HepG2 (cell line): Measurements from ENCODE around the gene LCE1E. TPM values are rescaled to one million over a fixed set of nuclear protein-coding genes. Genes with fewer than 3 reads are reported as not detected.

Experiments
- ATAC-seq: fragments of 200-7000 bp; cut with Tn5 transposase; 3 replicates; pipeline ENCODE4 v1.9.1; 2020; ENCODE audit warnings: mild to moderate bottlenecking, moderate library complexity
- BruUV-seq: library from RNA; stranded (reverse); fragments of 400-500 nt; replicated peaks from 2 replicates; lab custom pipeline; 2021; lab: Mats Ljungman, UMichigan
- CTCF ChIA-PET: fragments of 300-600 bp; formaldehyde crosslinking; extraction: SDS; loops from one replicate; lab custom pipeline; 2021; ENCODE audit warnings: low total read pairs, inconsistent platforms, low intra/inter-chr PET ratio; lab: Yijun Ruan, JAX
- POLR2A ChIA-PET: fragments of 350-600 bp; sonication (Branson Sonifier 250); formaldehyde crosslinking; loops from one replicate; lab custom pipeline; 2020; ENCODE audit warnings: antibody characterized with exemption, inconsistent platforms; lab: Yijun Ruan, JAX
- DNase-seq: peaks from one replicate; pipeline ENCODE4 v3.0.0-alpha.2; 2015; ENCODE audit warnings: low spot score
- FAIRE-seq: peaks from 3 replicates; lab custom pipeline; 2011; peaks lifted over from hg19 to GRCh38; lab: Jason Lieb, UNC
- H2AFZ ChIP-seq: one replicate; pipeline ENCODE4 v1.6.1; 2011; ENCODE audit warnings: low read length, inconsistent platforms
- H3K27ac ChIP-seq: fragments of 300-600 bp; 3 replicates; pipeline ENCODE4 v1.8.0; 2011; ENCODE audit warnings: mixed run types, mild to moderate bottlenecking, mixed read lengths, low read length, inconsistent platforms; ENCODE audit not compliant: insufficient read depth; ENCODE audit errors: extremely low read length
- H3K27me3 ChIP-seq, 2 experiments: fragments of 200-600 bp in 1 of 2; 2 replicates in 1 of 2; 3 replicates in 1 of 2; pipeline versions ENCODE4 v1.6.0 to v1.8.0; 2011; ENCODE audit warnings: low read length in 2 of 2, mild to moderate bottlenecking in 2 of 2, moderate library complexity in 2 of 2, inconsistent platforms in 1 of 2; ENCODE audit not compliant: insufficient read depth in 2 of 2, control insufficient read depth in 1 of 2
- H3K36me3 ChIP-seq, 2 experiments: fragments of 200-600 bp in 1 of 2; replicated peaks in 1 of 2; 2 replicates in 1 of 2; 3 replicates in 1 of 2; pipeline versions ENCODE4 v1.5.1 to v1.8.0; 2011; ENCODE audit warnings: low read length in 2 of 2, inconsistent platforms in 1 of 2; ENCODE audit not compliant: insufficient read depth in 2 of 2, control insufficient read depth in 1 of 2
- H3K4me1 ChIP-seq: 2 replicates; pipeline ENCODE4 v1.5.1; 2012; ENCODE audit warnings: low read length, inconsistent platforms; ENCODE audit not compliant: insufficient read depth
- H3K4me2 ChIP-seq: 2 replicates; pipeline ENCODE4 v1.6.0; 2011; ENCODE audit warnings: low read depth, low read length, inconsistent platforms
- H3K4me3 ChIP-seq, 3 experiments: fragments of 200-600 bp in 1 of 3; sonication (generic), shearing (Covaris generic) in 1 of 3; replicated peaks in 1 of 3; 2 replicates each; pipeline ENCODE4 v1.5.1; 2011 to 2016; ENCODE audit warnings: low read length in 3 of 3, inconsistent platforms in 2 of 3, low read depth in 2 of 3, mild to moderate bottlenecking in 2 of 3, control low read depth in 1 of 3, mixed read lengths in 1 of 3; ENCODE audit not compliant: insufficient read depth in 1 of 3
- H3K79me2 ChIP-seq: one replicate; pipeline ENCODE4 v1.6.1; 2011; ENCODE audit warnings: low read length, inconsistent platforms; ENCODE audit not compliant: insufficient read depth
- H3K9ac ChIP-seq: 2 replicates; pipeline ENCODE4 v1.6.0; 2011; ENCODE audit warnings: mild to moderate bottlenecking, low read depth, low read length, inconsistent platforms; ENCODE audit not compliant: insufficient read depth
- H3K9me3 ChIP-seq: 2 replicates; pipeline ENCODE4 v1.5.1; 2012; ENCODE audit warnings: mild to moderate bottlenecking, low read length
- H4K20me1 ChIP-seq: 2 replicates; pipeline ENCODE4 v1.6.0; 2011; ENCODE audit warnings: inconsistent platforms, mild to moderate bottlenecking, low read length, moderate library complexity; ENCODE audit not compliant: insufficient read depth
- KLF6 ChIP-seq: IDR thresholded peaks from 2 replicates; pipeline ENCODE4 v1.8.0; 2016; ENCODE audit warnings: missing biosample characterization, missing genetic modification reagents
- MAFK ChIP-seq, 2 experiments: IDR thresholded peaks in 1 of 2; conservative IDR thresholded peaks in 1 of 2; 2 replicates each; pipeline ENCODE4 v1.6.1; 2011; ENCODE audit warnings: improper control_type of control experiment in 2 of 2, low read length in 2 of 2
- MED1 ChIP-seq: sonication (generic); formaldehyde crosslinking; IDR thresholded peaks from 2 replicates; pipeline ENCODE4 v1.4.0; 2020; ENCODE audit warnings: missing genetic modification reagents
- SIX4 ChIP-seq: sonication (generic); formaldehyde crosslinking; IDR thresholded peaks from 2 replicates; pipeline ENCODE4 v1.4.0; 2020; ENCODE audit warnings: missing genetic modification reagents
- SKI ChIP-seq: fragments of 450-650 bp; IDR thresholded peaks from one replicate; pipeline ENCODE4 v1.6.1; 2018; ENCODE audit warnings: mild to moderate bottlenecking; ENCODE audit not compliant: partially characterized antibody
- SMARCC2 ChIP-seq: fragments of 450-650 bp; IDR thresholded peaks from 2 replicates; pipeline ENCODE4 v1.6.1; 2017; ENCODE audit warnings: antibody characterized with exemption, mild to moderate bottlenecking
- SNAI1 ChIP-seq: sonication (generic); formaldehyde crosslinking; IDR thresholded peaks from 2 replicates; pipeline ENCODE4 v1.5.0; 2020; ENCODE audit warnings: mild to moderate bottlenecking, missing genetic modification reagents, borderline replicate concordance
- ZBTB8A ChIP-seq: sonication (generic); formaldehyde crosslinking; IDR thresholded peaks from 2 replicates; pipeline ENCODE4 v1.4.0; 2020; ENCODE audit warnings: mild to moderate bottlenecking, low read depth, missing genetic modification reagents, borderline replicate concordance
- ZFP36L2 ChIP-seq: sonication (generic); formaldehyde crosslinking; IDR thresholded peaks from 2 replicates; pipeline ENCODE4 v1.4.0; 2020; ENCODE audit warnings: missing genetic modification reagents
- ZNF12 ChIP-seq: sonication (generic); formaldehyde crosslinking; IDR thresholded peaks from 2 replicates; pipeline ENCODE4 v1.5.0; 2020; ENCODE audit warnings: missing genetic modification reagents
- ZNF143 ChIP-seq: sonication (generic); formaldehyde crosslinking; IDR thresholded peaks from 2 replicates; pipeline ENCODE4 v1.4.0; 2020; ENCODE audit warnings: missing genetic modification reagents
- ZNF224 ChIP-seq: sonication (generic); formaldehyde crosslinking; IDR thresholded peaks from 2 replicates; pipeline ENCODE4 v1.5.0; 2020; ENCODE audit warnings: mild to moderate bottlenecking, missing genetic modification reagents
- ZNF792 ChIP-seq: IDR thresholded peaks from 2 replicates; pipeline ENCODE4 v1.6.1; 2016
- ZSCAN25 ChIP-seq: sonication (generic); formaldehyde crosslinking; IDR thresholded peaks from 2 replicates; pipeline ENCODE4 v1.8.0; 2022; ENCODE audit warnings: mild to moderate bottlenecking, missing genetic modification reagents
- WGBS: methylation state at CpG from one replicate; pipeline ENCODE4 v1.1.6; 2017; ENCODE audit warnings: low lambda C conversion rate; 5-methylcytosine and 5-hydroxymethylcytosine counted together
- in situ Hi-C: cut with HindIII; loops from 2 replicates; pipeline ENCODE4 v1.10.0; 2017; ENCODE audit warnings: low pct_unique_long_range_greater_than_20kb; ENCODE audit not compliant: extremely low pct_ligation_motif_present
- intact Hi-C: fragments of 100-400 bp; cut with micrococcal nuclease; formaldehyde crosslinking; loops from one replicate; pipeline ENCODE4 v1.10.0; 2022; ENCODE audit not compliant: unreplicated experiment
- polyA plus RNA-seq, 8 experiments: library from polyadenylated mRNA; depleted of rRNA in 3 of 8; stranded (reverse) in 7 of 8; unstranded in 1 of 8; fragments of >200 nt; fragmentation: Illumina TruSeq in 4 of 8; extraction: Trizol in 4 of 8; gene quantifications; 2 replicates each; pipeline versions ENCODE4 v1.2.1 to v1.2.3, GENCODE V29; 2011 to 2016; ENCODE audit warnings: low read depth in 4 of 8, missing spikeins in 1 of 8, mixed read lengths in 1 of 8; ENCODE audit not compliant: insufficient read depth in 1 of 8
- total RNA-seq, 5 experiments: library from RNA; depleted of rRNA; stranded (reverse); fragments of >200 nt; fragmentation: Illumina TruSeq; extraction: Trizol; gene quantifications; 2 replicates each; pipeline ENCODE4 v1.2.3, GENCODE V29; 2016; ENCODE audit warnings: low read depth in 1 of 5
- TF ChIP-seq, protein P1 (sequence below): sonication (generic); formaldehyde crosslinking; IDR thresholded peaks from 2 replicates; pipeline ENCODE4 v1.4.0; 2020; ENCODE audit warnings: missing genetic modification reagents
- TF ChIP-seq, protein P2 (sequence below): sonication (generic); formaldehyde crosslinking; conservative IDR thresholded peaks from 2 replicates; pipeline ENCODE4 v1.4.0; 2020; ENCODE audit warnings: missing genetic modification reagents

The LCE1E gene
- total and polyA plus RNA-seq, 2 of the 13 experiments (the other 11 are each of a cell fraction or from before 2014, with no cell fraction given): 0.12 TPM; not detected in 1

DNA sequence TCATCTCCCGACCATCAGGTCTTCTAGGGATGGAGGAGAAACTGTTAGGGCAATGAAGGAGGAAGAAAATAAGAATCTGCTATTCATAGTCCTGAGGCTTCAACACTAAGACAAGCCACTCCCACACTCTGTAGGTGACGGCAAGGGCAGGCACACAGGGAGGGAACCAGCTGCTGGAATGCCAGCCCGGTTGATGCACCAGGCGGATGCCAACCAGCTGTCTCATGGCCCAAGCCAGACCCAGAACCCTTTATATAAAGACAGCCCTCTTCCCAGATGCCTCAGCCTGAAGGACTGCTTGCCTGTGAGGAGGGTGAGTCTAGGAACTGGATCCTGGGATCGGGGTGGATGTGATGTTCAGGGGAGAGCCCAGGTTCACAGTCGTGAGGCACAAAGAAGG, 28.3 kb upstream of the LCE1E start, which contains the start of gene KPRP:
Gene KPRP (plus strand): TSS at position 279 of the 400 bp plus-strand sequence. CDS start 1,564 bp downstream, outside the sequence.
- no TSS peak for BruUV-seq
- intact Hi-C loops (no loop called here), in situ Hi-C loops (no loop called here)
- Histone ChIP-seq H3K27ac (no peak within 1 kb of the TSS), H3K4me1 (no peaks in the 10 kb centered on the region), H3K4me2 (no peak within 1 kb of the TSS), H3K9me3 (no peaks in the 10 kb centered on the region), H4K20me1 (no peaks in the 10 kb centered on the region), H3K27me3 (no peaks in the 10 kb centered on the region), H3K4me3 (no peak within 1 kb of the TSS), H3K9ac (no peak within 1 kb of the TSS), H2AFZ (no peak within 1 kb of the TSS), H3K79me2 (no peaks in the 10 kb centered on the region), H3K36me3 (no peaks in the 10 kb centered on the region)
- ATAC-seq (no peak), DNase-seq (no peak), FAIRE-seq (no peak)
- ChIA-PET POLR2A (no interaction called here), CTCF (no interaction called here)
- TF ChIP-seq ZFP36L2 (CRISPR knock-in tag) (no peak), SMARCC2 (no peak), SNAI1 (no peak), MED1 (no peak), SKI (no peak), ZNF143 (CRISPR knock-in tag) (no peak), KLF6 (CRISPR knock-in tag) (no peak), ZNF792 (CRISPR knock-in tag) (no peak), ZNF224 (CRISPR knock-in tag) (no peak), ZSCAN25 (no peak), ZNF12 (no peak), ZBTB8A (CRISPR knock-in tag) (no peak), MAFK (conservative IDR thresholded peaks at IDR 0.05 in 1 of 2, IDR thresholded peaks at IDR 0.05 in 1 of 2; ENCODE audit: low read length in 2 of 2) (no peak), SIX4 (CRISPR knock-in tag) (no peak)
- TF ChIP-seq, protein P1, sequence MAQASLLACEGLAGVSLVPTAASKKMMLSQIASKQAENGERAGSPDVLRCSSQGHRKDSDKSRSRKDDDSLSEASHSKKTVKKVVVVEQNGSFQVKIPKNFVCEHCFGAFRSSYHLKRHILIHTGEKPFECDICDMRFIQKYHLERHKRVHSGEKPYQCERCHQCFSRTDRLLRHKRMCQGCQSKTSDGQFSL: no peak
- TF ChIP-seq, protein P2, sequence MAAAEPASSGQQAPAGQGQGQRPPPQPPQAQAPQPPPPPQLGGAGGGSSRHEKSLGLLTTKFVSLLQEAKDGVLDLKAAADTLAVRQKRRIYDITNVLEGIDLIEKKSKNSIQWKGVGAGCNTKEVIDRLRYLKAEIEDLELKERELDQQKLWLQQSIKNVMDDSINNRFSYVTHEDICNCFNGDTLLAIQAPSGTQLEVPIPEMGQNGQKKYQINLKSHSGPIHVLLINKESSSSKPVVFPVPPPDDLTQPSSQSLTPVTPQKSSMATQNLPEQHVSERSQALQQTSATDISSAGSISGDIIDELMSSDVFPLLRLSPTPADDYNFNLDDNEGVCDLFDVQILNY: no peak
- WGBS: 2% methylated on average over 3 of the region's 6 CpGs
